HG02763 (cell line): Measurements from ENCODE around the gene GOT1.

Source experiments
- ATAC-seq: cut with Tn5 transposase; IDR thresholded peaks from one replicate; pipeline ENCODE4 v1.9.1; 2021; ENCODE audit warnings: mild to moderate bottlenecking, moderate library complexity; ENCODE audit not compliant: unreplicated experiment

Gene GOT1

DNA sequence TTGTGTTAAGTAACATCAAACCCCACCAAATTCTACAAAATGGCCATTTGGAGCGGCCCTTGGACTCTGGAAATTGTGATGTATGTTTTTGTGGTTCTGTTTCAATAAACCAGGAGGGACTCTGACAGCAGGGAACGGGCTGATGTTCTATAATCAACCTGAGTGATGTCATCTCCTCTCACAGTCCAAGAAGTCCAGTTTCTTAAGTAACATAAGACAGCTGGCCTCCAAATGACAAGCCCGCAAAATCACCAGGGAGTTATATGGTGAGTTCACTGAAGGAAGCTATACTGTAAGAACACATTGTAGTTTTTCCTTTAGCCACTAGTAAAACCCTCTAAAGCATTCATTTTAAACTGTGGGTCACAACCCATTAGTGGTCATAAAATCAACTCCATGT, 34.0 kb downstream of the GOT1 start:
- ATAC-seq, result no peak

DNA sequence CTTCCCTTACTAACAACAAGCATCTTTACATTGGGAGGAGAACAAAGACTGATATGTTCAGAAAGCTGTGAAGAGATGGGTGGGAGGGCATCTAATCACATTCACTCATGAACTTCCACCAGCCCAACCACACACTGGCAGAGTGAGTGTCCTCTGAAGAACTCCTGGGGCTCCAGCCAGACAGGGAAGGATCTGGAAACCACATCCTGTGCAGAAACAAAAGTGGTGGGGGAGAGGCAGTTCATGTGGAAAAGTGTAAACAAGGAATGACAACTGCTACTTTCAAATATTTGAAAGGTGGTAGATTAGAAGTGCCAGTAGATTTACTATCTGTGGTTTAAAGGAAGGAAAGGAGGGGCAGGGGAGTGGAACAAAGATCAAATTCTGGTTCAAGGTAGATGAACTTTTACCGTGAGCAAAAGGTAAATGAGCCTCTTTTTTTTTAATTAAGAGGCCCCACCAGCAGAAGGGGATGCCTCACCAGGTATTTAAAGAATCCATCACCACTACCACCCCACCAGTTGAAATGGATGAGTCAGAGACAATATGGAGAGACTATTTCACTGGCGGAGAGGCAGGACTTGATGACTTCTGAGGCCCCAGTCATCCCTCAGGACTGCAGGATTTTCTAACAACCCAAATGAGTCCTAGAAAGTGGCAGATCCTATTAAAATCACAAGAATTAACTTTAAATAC, 34.5 kb downstream of the GOT1 start:
- no peak for ATAC-seq

DNA sequence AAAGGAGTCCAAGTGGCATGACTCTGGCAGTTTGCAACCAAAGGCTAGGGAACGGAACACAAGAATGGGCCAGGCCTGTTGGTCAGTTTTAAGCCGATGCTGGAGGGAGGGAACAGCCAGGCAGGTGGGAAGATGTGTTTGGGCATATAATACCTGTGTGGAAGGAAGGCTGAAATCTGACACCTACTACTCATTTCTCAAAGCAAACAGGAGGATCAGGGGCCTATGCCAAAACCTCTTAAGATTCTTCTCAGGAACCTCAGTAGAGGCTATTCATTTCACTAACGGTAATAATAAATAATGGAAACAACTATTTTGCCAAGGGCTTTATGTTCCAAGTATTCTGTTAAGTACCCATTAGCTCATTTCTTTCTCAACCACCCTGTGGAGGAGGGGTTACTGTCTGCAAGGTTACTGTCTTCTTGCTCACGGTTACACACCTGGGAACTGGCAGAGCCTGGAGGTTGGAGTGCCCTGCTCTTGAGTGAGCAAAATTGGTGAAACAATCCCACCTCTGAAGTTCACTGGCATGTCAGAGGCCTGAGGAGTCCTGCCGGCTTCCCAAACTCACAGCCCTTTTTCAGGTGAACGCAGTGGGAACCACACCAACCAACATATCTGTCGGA, 35.5 kb downstream of the GOT1 start:
- no peak for ATAC-seq

DNA sequence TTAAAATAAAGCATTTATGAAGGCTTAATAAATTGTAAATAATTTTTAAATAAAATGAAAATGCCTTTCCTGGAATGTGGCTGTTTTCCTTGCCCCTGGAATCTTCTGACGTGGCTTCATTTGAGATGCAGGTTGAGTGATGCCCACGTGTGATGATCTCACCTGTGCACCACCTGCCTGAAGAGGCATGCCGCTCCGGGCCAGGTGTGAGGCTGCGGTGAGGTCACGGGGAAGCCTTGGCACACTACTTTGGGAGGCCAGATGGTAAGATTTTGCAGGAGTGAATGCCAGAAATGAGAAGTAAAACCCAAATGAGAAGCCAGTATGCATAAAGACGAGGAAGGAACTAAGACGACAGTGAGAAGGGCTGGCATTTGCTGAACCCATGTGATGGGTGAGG, 36.2 kb downstream of the GOT1 start:
- no peak for ATAC-seq

DNA sequence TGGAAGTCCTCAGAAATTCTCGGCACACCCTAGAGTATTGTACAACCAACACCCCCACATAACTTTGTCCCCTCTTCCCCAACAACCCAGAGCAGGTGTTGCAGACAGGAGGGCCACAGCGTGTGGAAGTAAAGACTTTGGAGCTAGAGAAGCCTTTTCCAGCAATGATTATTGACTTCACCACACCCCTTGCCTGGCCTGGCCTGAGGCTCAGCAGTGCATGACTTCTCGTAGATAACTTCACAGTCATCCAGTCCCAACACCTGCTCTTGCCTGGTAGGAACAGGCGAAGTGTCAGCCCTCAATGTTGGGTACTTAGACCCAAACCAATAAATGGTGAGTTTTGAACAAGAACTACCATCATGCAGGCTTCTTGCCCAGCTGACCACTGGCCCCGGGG, 36.7 kb downstream of the GOT1 start:
- ATAC-seq, result no peak

DNA sequence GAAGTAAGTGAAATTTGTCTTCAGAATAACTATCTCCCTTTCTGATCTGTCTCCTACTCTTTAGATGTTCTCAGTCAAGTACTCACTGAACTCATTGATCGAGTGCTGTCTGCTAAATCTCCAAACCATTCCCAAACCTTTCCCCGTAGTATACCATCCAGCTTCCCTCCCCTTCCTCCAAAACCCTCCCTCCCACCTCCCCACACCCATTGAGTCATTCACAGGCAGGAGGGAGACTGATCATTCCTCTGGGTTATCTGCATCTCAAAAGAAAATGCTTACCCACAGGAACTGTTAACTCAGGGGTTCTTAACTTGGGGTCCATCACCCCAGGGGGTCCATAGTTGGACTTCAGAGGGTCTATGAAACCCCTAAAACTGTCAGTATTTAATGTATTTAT, 37.4 kb downstream of the GOT1 start:
- no peak for ATAC-seq

DNA sequence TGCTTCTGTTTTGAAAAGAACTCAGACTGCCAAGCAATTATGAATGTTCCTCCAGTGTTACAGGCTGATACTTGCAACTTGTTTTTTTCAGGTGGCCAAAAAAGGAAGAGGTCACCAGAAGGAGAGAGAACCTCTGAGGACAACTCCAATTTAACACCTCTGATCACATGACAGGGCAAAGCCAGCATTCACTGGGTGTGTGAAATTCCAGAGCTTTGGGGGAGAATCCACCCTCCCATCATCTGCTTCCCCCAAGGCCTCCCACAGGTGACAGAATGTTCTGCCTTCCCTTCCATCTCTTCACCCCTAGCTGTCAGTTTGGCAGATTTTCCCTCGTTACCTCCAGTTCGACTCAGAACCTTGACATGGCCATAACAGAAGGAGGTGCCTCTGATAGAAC, 39.1 kb downstream of the GOT1 start:
- no peak for ATAC-seq

DNA sequence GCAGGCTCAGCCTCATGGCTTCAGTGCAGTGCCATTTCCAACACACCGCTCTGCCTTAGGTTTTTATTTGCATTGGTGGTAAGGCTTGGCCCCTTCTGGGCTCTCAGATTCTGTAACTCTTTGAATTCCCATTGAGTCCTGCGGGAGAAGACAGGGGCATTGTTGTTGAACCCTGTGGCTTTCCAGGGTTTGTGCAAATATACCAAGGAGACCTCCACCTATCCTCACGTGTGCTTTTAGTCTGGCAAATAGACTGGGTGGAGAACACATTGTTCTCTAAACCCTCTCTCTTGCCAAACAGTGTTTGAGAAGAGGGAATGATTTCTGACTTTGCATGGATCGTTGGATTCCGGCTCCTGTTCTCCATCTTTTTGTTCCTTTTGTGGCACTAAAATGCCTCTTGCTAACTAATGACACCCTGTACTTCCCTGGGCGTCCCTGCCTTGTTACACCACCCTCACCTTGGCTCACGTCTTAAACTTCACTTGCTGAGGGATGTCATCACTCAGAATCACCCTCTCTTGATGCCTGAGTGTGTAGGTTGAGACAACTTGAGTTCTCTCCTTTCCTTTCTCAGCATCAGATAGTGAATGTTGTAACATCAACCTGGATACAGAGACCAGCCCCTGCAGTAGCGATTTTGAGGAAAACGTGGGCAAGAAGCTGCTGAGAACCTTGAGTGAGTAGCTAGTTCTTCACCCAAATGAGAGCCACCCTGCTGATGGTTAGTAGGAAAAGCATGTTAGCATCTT, 40.5 kb downstream of the GOT1 start:
- ATAC-seq, result no peak

DNA sequence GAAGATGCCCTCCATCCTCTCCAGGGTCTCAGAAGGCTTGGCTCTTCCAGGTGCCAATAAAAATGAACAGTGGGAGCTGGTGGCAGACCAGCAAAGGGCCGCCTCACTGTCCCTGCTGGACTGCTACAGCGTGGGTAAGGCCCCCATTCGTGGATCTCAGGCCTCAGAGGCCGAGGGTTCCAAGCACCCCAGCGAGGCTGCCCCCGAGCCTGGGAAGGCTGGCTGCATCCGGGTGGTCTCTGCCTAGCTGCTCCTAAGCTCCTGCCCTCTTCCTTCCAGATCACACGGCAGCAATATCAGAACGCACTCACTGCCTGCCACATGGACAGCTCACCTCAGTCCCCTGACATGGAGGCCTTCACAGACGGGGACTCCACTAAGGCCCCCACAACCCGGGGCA, 42.9 kb downstream of the GOT1 start:
- no peak for ATAC-seq

DNA sequence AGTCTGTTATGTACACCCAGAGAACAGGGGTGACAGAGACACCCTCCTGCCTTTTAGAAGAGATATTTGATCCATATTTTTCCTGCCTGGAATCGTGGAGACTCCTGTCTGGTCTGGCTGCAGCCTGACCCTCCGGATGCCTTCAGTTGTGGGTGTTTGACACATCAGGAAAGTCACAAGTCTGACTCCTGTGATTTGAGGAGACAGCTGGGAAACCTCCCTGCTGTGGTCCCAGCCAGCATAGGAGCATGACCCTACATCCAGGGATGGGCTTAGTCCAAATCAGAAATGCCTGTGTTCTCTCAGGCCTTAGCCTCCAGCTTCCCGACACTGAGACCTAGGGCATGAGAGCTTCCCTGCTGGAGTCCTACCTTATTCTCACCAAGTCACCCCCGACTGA, 43.4 kb downstream of the GOT1 start:
- ATAC-seq, result no peak

DNA sequence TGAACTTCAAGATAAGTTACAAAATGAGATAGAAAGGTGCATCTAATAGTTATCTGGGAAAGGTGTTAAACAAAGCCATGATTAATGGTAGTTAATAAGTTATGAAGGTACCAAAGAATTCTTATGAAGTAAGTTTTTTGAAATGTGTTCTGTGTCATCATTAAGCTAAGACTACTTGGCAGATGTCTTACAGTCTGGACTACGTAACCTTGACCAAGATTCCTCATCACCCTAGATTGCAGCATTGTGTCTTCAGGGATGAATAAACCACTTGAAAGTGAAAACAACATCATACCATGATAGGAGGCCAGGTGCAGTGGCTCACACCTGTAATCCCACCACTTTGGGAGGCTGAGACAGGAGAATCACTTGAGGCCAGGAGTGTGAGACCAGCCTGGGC, 48.2 kb downstream of the GOT1 start:
- no peak for ATAC-seq

DNA sequence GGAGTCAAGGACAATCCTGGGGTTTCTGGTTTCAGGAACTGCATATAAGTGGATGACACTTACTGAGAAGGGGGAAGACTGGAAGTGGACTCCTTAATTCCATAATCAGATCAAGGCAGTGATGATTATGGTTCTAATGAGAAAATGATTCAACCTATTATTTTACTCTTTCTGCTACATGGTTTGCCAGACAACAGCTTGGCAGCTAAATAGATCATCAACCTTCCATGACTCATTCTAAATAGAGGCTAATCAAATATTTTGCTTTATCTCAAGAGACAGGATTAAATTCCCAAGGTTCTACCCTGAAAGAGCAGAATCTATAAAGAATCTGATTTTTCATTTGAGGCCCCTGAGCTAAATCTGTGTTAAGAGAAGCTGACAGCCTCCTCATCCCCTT, 55.0 kb downstream of the GOT1 start:
- ATAC-seq, result no peak

DNA sequence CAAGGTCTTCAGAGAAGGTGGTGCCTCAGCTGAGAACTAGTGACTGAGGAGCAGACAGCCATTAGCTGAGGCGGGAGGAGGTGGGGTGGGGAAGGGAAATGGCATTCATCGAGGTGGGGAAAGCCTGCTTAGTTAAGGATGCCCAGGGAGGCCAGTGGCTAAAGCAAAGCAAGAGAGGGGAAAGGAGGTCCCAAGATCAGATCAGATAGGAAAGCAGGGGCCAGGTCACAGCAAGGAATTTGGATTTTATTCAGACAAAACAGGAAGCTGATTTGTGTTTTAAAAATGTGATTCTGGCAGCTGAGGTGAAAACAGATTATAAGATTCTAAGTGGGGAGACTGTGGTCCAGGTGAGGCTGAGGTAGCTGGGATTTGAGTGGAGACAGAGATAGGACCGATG, 55.5 kb downstream of the GOT1 start:
- ATAC-seq, result no peak

DNA sequence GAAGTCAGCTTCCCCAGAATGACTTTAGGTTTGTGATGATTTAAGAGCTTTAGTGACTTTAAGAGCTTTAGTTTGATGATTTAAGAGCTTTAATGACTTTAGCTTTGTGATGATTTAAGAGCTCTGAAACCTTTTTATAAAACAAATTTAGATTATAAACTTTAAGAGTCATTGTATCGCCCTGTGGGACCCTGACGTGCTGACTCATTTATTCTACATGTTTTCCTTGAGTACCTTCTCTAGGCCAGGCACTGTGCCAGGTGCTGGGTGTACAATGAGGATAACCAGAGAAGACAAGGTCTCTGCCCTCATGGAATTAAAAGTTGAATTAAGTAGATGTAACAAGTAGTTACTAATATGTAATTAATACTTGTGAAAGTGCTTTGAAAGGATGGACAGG, 55.9 kb downstream of the GOT1 start:
- ATAC-seq, result no peak

DNA sequence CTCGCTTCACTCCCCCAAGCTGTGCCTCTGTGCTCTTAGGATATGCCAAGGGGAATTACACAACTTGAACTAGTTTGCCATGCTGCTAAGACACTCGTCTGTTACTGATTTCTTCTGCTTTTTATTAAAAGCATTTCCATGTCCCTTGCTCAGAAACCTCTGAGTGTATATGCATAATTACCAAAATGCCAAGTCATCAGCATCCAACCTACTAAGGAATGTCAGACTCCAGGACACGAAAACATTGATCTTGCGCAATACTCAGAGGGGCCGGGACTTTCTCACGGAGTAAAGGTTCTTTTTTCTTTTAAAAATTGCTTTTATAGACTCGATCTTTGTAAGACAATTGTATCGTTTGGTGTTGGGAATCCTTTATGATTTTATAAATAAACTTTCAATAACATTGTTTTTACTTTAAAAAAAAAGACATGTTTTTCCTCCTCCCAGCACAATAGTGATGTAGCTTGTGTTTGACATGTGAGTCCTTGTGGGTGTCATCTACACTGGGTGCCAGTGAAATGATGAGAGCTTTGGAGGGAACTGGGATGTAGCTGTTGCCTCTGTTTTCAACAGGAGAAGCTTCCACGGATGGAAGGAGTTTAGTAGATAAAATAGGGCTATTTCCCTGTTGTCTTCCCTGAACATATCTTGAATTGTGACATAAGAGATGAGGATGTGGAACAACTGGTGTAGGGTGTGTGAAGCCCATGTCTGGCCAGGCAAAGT, 57.7 kb downstream of the GOT1 start:
- no peak for ATAC-seq

DNA sequence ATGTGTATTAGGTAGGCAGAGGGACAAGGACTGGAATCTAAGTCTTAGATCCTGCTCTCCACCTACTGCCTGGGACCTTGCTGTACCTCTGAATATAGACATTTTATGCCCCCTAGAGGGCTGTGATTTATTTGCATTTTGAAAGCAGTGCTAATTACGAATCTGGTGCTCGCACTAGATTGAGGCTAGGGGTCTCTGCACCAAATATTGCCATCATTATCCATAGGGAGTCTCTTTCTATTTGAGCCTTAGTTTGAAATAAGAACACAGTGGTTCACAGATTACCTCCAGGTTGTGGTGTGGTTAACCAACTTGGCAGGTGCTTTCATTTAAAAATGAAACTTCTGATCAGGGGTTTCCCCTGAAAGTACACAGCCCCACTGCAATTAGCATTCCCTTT, 59.4 kb downstream of the GOT1 start:
- ATAC-seq, result peak; percentile 90

DNA sequence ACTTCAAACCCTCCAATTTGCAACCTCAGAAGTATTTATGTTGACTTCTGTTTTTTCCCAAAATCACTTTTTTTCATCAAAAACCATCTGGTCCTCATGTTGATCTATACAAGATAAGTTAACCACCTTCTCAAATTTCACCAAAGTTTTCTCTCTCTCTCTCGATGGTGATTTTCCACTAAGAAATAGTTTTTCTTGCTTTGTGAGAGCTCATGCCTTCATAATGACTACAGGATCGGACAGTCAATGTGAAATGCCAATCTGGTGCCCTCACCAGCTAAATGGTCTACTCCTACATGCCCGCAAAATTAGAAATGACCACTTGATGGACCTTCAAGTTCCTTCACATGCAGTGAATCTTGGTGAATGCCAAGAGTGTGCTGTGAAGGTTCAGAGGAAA, 60.9 kb downstream of the GOT1 start:
- ATAC-seq, result no peak

DNA sequence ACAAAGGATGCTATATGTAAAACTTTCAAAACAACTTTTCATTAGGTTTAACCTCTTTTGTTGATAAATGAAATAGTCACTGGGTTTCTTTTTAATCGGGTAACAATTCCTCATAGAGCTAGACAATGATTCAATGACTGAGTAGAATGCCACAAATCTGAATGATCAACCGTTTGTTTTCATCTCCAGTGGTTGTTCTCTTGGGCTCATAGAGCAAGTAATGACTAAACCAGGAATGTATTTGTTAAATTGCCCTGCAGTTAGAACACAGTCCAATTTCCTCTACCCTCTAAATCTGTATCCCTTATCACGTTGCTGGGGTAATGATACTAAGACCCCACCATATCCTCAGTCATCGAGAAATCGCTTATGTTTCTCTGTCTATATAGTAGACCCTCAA, 61.3 kb downstream of the GOT1 start:
- no peak for ATAC-seq

DNA sequence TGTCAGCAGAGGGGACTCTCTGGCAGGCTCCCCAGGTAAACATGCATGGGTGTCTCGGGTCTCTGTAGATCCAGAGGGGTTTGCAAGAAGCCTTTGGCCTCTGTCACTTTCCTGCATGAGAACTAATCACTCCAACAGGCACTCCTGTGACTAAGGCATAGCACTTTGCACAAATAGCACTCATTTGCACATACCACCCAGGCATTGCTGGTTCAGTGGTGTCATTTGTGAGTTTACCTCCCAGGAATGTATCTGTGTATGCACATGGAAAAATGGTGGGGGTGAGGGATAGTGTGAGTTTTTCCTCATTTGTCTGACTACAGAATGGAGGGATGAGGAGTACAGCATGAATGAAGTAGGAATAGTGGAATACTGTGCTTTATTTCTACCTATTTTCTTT, 61.8 kb downstream of the GOT1 start:
- ATAC-seq, result no peak

DNA sequence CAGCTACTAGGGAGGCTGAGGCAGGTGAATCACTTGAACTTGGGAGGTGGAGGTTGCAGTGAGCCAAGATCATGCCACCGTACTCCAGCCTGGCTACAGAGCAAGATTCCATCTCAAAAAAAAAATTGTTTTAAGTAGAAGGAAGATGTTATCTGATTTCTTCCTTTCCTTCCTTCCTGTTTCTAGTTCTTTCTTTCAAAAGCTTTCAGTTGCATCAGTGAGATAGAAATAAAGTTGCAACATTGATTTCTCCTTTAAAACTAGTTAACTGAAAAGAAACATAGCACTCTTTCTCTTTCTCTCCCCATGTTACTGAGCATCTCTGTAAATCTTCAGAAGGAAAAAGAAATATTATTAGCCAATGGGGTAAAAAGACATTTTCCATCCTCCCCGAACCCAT, 63.8 kb downstream of the GOT1 start:
- no peak for ATAC-seq

DNA sequence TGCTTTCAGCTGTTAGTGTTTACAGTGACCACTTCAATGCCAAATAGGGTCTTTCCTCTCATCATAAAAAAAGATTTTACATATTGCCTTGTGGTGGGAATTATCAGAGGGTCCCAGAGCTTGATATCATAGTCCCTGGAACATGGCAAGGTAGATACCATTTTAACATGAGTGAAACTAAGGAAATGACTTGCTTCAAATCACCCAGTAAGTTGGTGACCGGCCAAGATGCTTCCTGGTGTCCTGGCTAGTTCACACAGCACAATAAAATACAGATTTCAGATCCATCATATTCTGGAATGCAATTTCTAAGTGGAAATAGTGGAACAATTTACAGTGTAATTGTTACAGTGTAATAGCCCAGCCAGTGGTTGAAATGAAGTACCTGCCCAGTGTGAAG, 64.7 kb downstream of the GOT1 start:
- ATAC-seq, result no peak

DNA sequence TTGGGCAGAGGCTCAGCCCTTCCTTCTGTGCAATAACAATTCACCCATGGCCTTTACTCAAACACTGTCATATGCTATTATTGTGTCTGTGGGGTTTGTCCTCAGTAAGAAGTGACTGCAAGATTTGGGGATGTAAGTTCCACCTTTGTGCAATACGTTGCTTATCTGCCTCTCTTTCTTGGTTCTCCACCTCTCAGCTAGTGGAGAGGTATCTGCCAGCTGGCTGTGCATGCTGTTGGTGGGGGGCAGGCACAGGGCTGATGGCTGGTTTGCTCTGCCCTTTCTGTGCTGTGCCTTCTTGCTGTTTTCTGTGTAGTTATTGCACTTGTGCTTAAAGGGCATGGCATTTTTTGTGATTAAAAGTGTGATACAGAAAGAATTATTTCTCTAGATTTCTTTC, 65.1 kb downstream of the GOT1 start:
- ATAC-seq, result no peak
